ENCODE results near the gene ZFP36L1. TPM values are rescaled to one million over a fixed set of nuclear protein-coding genes. Genes with fewer than 3 reads are reported as not detected.
A peak's percentile ranks its signal among the peaks of the same experiment; 100 is the strongest.

ZFP36L1 gene
- total RNA-seq, 3 donors from 2014 or later = 179 to 242 (median 210) TPM

- DNase-seq = no peak
- Mint-ChIP-seq H3K9me3 (no peaks in the 10 kb centered on the region), H3K4me3 (peak overlapping the region; percentile 70), H3K4me1 (ENCODE audit: low read depth) (peaks cover 66% of the 10 kb centered on the region), H3K36me3 (ENCODE audit: insufficient read depth) (peaks cover 43% of the 10 kb centered on the region), H3K27me3 (ENCODE audit: low read depth) (no peaks in the 10 kb centered on the region)
- no peak for ATAC-seq
Measured at GRCh38 chr14:68787092-68787992, 5.5 kb downstream of the ZFP36L1 start.

GRCh38 chr14:68786491-68787091 is 6.3 kb downstream of the ZFP36L1 start:
- no peak for ATAC-seq
- H3K36me3 Mint-ChIP-seq (ENCODE audit: insufficient read depth) = peaks cover 41% of the 10 kb centered on the region
- peak overlapping the region; percentile 70 for H3K4me3 Mint-ChIP-seq
- DNase-seq = no peak
- no peaks in the 10 kb centered on the region for H3K27me3 Mint-ChIP-seq (ENCODE audit: low read depth)
- H3K4me1 Mint-ChIP-seq (ENCODE audit: low read depth) = peaks cover 73% of the 10 kb centered on the region
- H3K9me3 Mint-ChIP-seq = no peaks in the 10 kb centered on the region

- H3K9me3 Mint-ChIP-seq = no peaks in the 10 kb centered on the region
- H3K36me3 Mint-ChIP-seq (ENCODE audit: insufficient read depth) = peaks cover 34% of the 10 kb centered on the region
- no peaks in the 10 kb centered on the region for H3K27me3 Mint-ChIP-seq (ENCODE audit: low read depth)
- peak overlapping the region; percentile 70 for H3K4me3 Mint-ChIP-seq
- DNase-seq (peak; percentile 52), ATAC-seq (no peak)
- peaks cover 81% of the 10 kb centered on the region for H3K4me1 Mint-ChIP-seq (ENCODE audit: low read depth)
Measured at GRCh38 chr14:68785534-68786490, 7.1 kb downstream of the ZFP36L1 start.

GRCh38 chr14:68784978-68785533 is 7.8 kb downstream of the ZFP36L1 start:
- H3K36me3 Mint-ChIP-seq (ENCODE audit: insufficient read depth) = peaks cover 27% of the 10 kb centered on the region
- peaks cover 89% of the 10 kb centered on the region for H3K4me1 Mint-ChIP-seq (ENCODE audit: low read depth)
- no peak for ATAC-seq
- DNase-seq = no peak
- no peaks in the 10 kb centered on the region for H3K9me3 Mint-ChIP-seq
- no peaks in the 10 kb centered on the region for H3K27me3 Mint-ChIP-seq (ENCODE audit: low read depth)
- H3K4me3 Mint-ChIP-seq = no peak overlapping the region

GRCh38 chr14:68784226-68784910 is 8.5 kb downstream of the ZFP36L1 start:
- Mint-ChIP-seq H3K27me3 (ENCODE audit: low read depth) (no peaks in the 10 kb centered on the region), H3K4me1 (ENCODE audit: low read depth) (peaks cover 91% of the 10 kb centered on the region), H3K36me3 (ENCODE audit: insufficient read depth) (peaks cover 21% of the 10 kb centered on the region), H3K9me3 (no peaks in the 10 kb centered on the region), H3K4me3 (no peak overlapping the region)
- DNase-seq = no peak
- ATAC-seq = no peak

- Mint-ChIP-seq H3K27me3 (ENCODE audit: low read depth) (no peaks in the 10 kb centered on the region), H3K9me3 (no peaks in the 10 kb centered on the region), H3K36me3 (ENCODE audit: insufficient read depth) (peaks cover 13% of the 10 kb centered on the region), H3K4me1 (ENCODE audit: low read depth) (peaks cover 91% of the 10 kb centered on the region), H3K4me3 (no peak overlapping the region)
- no peak for ATAC-seq
- DNase-seq = no peak
Measured at GRCh38 chr14:68783408-68784225, 9.2 kb downstream of the ZFP36L1 start.

- Mint-ChIP-seq H3K4me1 (ENCODE audit: low read depth) (peaks cover 92% of the 10 kb centered on the region), H3K4me3 (peak overlapping the region; percentile 35), H3K27me3 (ENCODE audit: low read depth) (no peaks in the 10 kb centered on the region), H3K36me3 (ENCODE audit: insufficient read depth) (peaks cover 6% of the 10 kb centered on the region), H3K9me3 (no peaks in the 10 kb centered on the region)
- peak; percentile 48 for DNase-seq
- ATAC-seq = peak; percentile 76 to 78
Measured at GRCh38 chr14:68782091-68782981, 10.5 kb downstream of the ZFP36L1 start.

GRCh38 chr14:68781161-68782021 is 11.5 kb downstream of the ZFP36L1 start:
- DNase-seq (peak; percentile 33), ATAC-seq (peak; percentile 9 to 11)
- no peaks in the 10 kb centered on the region for H3K27me3 Mint-ChIP-seq (ENCODE audit: low read depth)
- H3K4me1 Mint-ChIP-seq (ENCODE audit: low read depth) = peaks cover 82% of the 10 kb centered on the region
- H3K4me3 Mint-ChIP-seq = peak overlapping the region; percentile 71
- H3K9me3 Mint-ChIP-seq = no peaks in the 10 kb centered on the region
- H3K36me3 Mint-ChIP-seq (ENCODE audit: insufficient read depth) = no peaks in the 10 kb centered on the region

GRCh38 chr14:68780358-68781160 is 12.3 kb downstream of the ZFP36L1 start:
- H3K9me3 Mint-ChIP-seq = no peaks in the 10 kb centered on the region
- ATAC-seq (peak; percentile 3 to 7), DNase-seq (no peak)
- H3K4me1 Mint-ChIP-seq (ENCODE audit: low read depth) = peaks cover 82% of the 10 kb centered on the region
- no peaks in the 10 kb centered on the region for H3K36me3 Mint-ChIP-seq (ENCODE audit: insufficient read depth)
- no peaks in the 10 kb centered on the region for H3K27me3 Mint-ChIP-seq (ENCODE audit: low read depth)
- peak overlapping the region; percentile 71 for H3K4me3 Mint-ChIP-seq

GRCh38 chr14:68779761-68780323 is 13.0 kb downstream of the ZFP36L1 start:
- H3K36me3 Mint-ChIP-seq (ENCODE audit: insufficient read depth) = peaks cover 1% of the 10 kb centered on the region
- peak; percentile 48 for DNase-seq
- peak overlapping the region; percentile 71 for H3K4me3 Mint-ChIP-seq
- H3K4me1 Mint-ChIP-seq (ENCODE audit: low read depth) = peaks cover 79% of the 10 kb centered on the region
- H3K9me3 Mint-ChIP-seq = no peaks in the 10 kb centered on the region
- peak; percentile 46 to 60 for ATAC-seq
- H3K27me3 Mint-ChIP-seq (ENCODE audit: low read depth) = no peaks in the 10 kb centered on the region
